ENCODE data around the gene CTNNBL1. TPM values are rescaled to one million over a fixed set of nuclear protein-coding genes. Genes with fewer than 3 reads are reported as not detected.

Gene CTNNBL1
- total RNA-seq, 1 donor: 19.5 TPM

DNA sequence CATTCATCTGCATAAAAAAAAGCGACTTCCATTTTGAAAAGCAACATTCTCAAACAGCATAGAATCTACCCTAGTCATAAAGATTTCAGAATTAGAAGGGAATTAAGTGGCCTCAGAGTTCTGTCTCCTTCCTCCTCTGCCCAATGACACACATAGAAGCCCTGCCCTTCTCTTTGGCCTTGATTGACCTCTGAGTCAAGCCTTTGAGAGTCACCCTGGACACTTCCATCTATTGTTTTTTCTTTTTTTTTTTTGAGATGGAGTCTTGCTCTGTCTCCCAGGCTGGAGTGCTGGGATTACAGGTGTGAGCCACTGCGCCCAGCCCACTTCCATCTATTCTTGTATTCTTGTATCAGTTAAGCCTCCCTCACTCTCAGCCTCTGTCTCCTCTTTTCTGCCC lies 44.8 kb upstream of the CTNNBL1 start:
- TF ChIP-seq, protein P1, sequence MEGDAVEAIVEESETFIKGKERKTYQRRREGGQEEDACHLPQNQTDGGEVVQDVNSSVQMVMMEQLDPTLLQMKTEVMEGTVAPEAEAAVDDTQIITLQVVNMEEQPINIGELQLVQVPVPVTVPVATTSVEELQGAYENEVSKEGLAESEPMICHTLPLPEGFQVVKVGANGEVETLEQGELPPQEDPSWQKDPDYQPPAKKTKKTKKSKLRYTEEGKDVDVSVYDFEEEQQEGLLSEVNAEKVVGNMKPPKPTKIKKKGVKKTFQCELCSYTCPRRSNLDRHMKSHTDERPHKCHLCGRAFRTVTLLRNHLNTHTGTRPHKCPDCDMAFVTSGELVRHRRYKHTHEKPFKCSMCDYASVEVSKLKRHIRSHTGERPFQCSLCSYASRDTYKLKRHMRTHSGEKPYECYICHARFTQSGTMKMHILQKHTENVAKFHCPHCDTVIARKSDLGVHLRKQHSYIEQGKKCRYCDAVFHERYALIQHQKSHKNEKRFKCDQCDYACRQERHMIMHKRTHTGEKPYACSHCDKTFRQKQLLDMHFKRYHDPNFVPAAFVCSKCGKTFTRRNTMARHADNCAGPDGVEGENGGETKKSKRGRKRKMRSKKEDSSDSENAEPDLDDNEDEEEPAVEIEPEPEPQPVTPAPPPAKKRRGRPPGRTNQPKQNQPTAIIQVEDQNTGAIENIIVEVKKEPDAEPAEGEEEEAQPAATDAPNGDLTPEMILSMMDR (IDR thresholded peaks at IDR 0.05; ENCODE audit: extremely low read depth, low read depth, low read length): no peak
- no peaks in the 10 kb centered on the region for H4K20me1 ChIP-seq (ENCODE audit: insufficient read depth, low read length)
- no peak overlapping the region for H3K27ac ChIP-seq (ENCODE audit: low read depth, low read length)
- H3K4me1 ChIP-seq (ENCODE audit: insufficient read depth, low read length): no peaks in the 10 kb centered on the region
- no peaks in the 10 kb centered on the region for H3K9me3 ChIP-seq (ENCODE audit: low read depth, low read length)
- no peaks in the 10 kb centered on the region for H3K36me3 ChIP-seq (ENCODE audit: insufficient read depth, low read length)
- no peak for DNase-seq (ENCODE audit: insufficient read length, low spot score, missing footprints)
- H3K79me2 ChIP-seq (ENCODE audit: insufficient read depth, low read length): no peaks in the 10 kb centered on the region
- no peak overlapping the region for H3K4me2 ChIP-seq (ENCODE audit: insufficient read depth, low read length)
- no peak overlapping the region for H3K4me3 ChIP-seq (ENCODE audit: insufficient read depth, low read length)
- H2AFZ ChIP-seq (ENCODE audit: low read length): no peak overlapping the region
- H3K27me3 ChIP-seq (ENCODE audit: insufficient read depth, low read length): peaks cover 26% of the 10 kb centered on the region

DNA sequence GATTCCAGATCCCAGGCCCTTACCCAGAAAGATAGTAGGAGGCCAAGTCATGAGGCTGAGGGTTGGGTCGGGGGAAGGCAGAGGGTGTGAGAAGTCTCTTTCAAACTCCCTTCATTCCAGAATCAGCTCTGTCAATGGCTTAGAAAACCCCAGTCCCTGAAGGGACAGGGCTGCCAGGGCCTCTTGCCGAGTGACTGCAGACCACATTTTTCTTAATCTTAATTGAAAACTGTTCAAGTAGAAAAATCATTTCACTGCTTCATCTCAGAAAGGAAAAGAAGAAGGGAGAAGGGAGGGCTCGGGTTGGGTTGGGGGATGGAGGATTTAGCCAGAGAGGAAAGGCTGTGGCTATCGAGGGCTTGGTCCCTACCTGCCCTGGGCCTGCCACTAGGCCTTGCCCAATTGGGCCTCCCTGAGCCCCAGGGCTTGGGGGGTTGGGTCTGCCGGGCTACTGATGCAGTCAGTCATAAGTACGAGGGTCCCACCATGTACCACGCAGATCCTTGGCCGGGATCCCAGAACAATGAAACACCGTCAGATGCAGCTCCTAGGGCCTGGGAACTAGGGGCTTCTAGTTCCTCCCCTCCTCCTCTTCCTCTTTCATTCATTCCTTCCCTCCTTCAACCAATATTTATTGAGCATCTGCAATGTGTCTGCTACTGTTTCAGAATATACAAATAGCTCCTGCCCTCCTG lies 44.0 kb upstream of the CTNNBL1 start:
- Histone ChIP-seq H2AFZ (ENCODE audit: low read length) (no peak overlapping the region), H3K27me3 (ENCODE audit: insufficient read depth, low read length) (peaks cover 22% of the 10 kb centered on the region), H3K27ac (ENCODE audit: low read depth, low read length) (no peak overlapping the region), H3K4me3 (ENCODE audit: insufficient read depth, low read length) (no peak overlapping the region), H3K4me1 (ENCODE audit: insufficient read depth, low read length) (no peaks in the 10 kb centered on the region), H3K36me3 (ENCODE audit: insufficient read depth, low read length) (no peaks in the 10 kb centered on the region), H3K79me2 (ENCODE audit: insufficient read depth, low read length) (no peaks in the 10 kb centered on the region), H3K9me3 (ENCODE audit: low read depth, low read length) (no peaks in the 10 kb centered on the region), H4K20me1 (ENCODE audit: insufficient read depth, low read length) (no peaks in the 10 kb centered on the region), H3K4me2 (ENCODE audit: insufficient read depth, low read length) (no peak overlapping the region)
- no peak for DNase-seq (ENCODE audit: insufficient read length, low spot score, missing footprints)
- TF ChIP-seq, protein P1 (IDR thresholded peaks at IDR 0.05; ENCODE audit: extremely low read depth, low read depth, low read length): no peak

GRCh38 chr20:37650661-37651060 lies 43.2 kb upstream of the CTNNBL1 start:
- H3K4me1 ChIP-seq (ENCODE audit: insufficient read depth, low read length): no peaks in the 10 kb centered on the region
- H3K4me3 ChIP-seq (ENCODE audit: insufficient read depth, low read length): no peak overlapping the region
- H3K4me2 ChIP-seq (ENCODE audit: insufficient read depth, low read length): no peak overlapping the region
- no peaks in the 10 kb centered on the region for H4K20me1 ChIP-seq (ENCODE audit: insufficient read depth, low read length)
- no peaks in the 10 kb centered on the region for H3K79me2 ChIP-seq (ENCODE audit: insufficient read depth, low read length)
- H3K27ac ChIP-seq (ENCODE audit: low read depth, low read length): no peak overlapping the region
- H3K27me3 ChIP-seq (ENCODE audit: insufficient read depth, low read length): peaks cover 15% of the 10 kb centered on the region
- H3K9me3 ChIP-seq (ENCODE audit: low read depth, low read length): no peaks in the 10 kb centered on the region
- no peak overlapping the region for H2AFZ ChIP-seq (ENCODE audit: low read length)
- DNase-seq (ENCODE audit: insufficient read length, low spot score, missing footprints): no peak
- H3K36me3 ChIP-seq (ENCODE audit: insufficient read depth, low read length): no peaks in the 10 kb centered on the region
- TF ChIP-seq, protein P1 (IDR thresholded peaks at IDR 0.05; ENCODE audit: extremely low read depth, low read depth, low read length): no peak

DNA sequence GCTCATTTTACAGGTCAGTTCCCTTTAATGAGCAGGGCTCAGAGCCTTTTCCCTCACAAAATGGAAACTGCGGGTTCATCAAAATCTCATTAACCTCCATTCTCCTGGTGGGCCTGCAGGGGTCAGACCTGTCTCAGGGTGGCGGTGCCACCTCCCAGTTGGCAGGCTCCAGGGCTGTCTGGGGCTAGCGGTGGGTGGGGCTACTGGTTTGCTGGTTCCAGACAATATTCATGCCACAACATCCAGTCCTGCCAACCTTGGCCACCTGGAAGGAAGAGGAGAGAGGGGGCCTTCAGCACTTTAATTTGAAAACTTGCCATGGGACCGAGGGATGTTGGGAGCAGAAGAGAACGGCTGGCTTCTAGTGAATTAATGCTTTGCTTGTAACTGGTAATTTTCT lies 41.9 kb upstream of the CTNNBL1 start:
- Histone ChIP-seq H2AFZ (ENCODE audit: low read length) (no peak overlapping the region), H3K9me3 (ENCODE audit: low read depth, low read length) (no peaks in the 10 kb centered on the region), H3K79me2 (ENCODE audit: insufficient read depth, low read length) (no peaks in the 10 kb centered on the region), H3K4me3 (ENCODE audit: insufficient read depth, low read length) (no peak overlapping the region), H4K20me1 (ENCODE audit: insufficient read depth, low read length) (no peaks in the 10 kb centered on the region), H3K4me1 (ENCODE audit: insufficient read depth, low read length) (no peaks in the 10 kb centered on the region), H3K27me3 (ENCODE audit: insufficient read depth, low read length) (peaks cover 13% of the 10 kb centered on the region), H3K4me2 (ENCODE audit: insufficient read depth, low read length) (no peak overlapping the region), H3K27ac (ENCODE audit: low read depth, low read length) (no peak overlapping the region), H3K36me3 (ENCODE audit: insufficient read depth, low read length) (no peaks in the 10 kb centered on the region)
- DNase-seq (ENCODE audit: insufficient read length, low spot score, missing footprints): no peak
- TF ChIP-seq, protein P1 (IDR thresholded peaks at IDR 0.05; ENCODE audit: extremely low read depth, low read depth, low read length): peak; percentile 55

Data from osteoblast (primary cell).